HG02623 (cell line): ENCODE results near the gene PTH2R.
"Not testable (repeated sequence)": the region's sequence is repeated elsewhere in the genome, so short reads cannot be mapped to it uniquely, and the experiment has no call there.

ENCODE experiments used
- ATAC-seq: cut with Tn5 transposase; IDR thresholded peaks from one replicate; pipeline ENCODE4 v1.9.1; 2021; ENCODE audit warnings: moderate library complexity; ENCODE audit not compliant: unreplicated experiment

Gene PTH2R

GRCh38 chr2:208485390-208485789, 78.8 kb downstream of the PTH2R start:
- ATAC-seq, result no peak

- no peak for ATAC-seq
Observed at GRCh38 chr2:208488686-208489564, 82.3 kb downstream of the PTH2R start.

DNA sequence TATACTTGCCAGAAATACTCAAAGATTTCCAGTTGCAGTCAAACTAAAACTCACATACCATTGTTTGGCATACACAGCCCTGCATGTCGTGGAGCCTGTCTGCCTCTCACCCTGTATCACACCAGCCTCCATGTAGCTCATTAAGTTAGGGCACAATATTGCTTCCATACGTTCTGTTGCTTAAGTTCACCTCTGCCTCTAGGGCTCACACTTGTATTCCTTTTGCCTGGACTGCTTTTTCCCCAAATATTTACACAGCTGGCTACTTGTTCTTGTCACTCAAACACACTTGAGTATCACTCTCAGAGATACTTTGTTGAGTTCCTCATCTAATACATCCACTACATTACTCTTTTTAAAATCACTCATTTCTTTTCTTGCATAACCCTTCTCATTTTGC, 83.1 kb downstream of the PTH2R start:
- ATAC-seq, result no peak

DNA sequence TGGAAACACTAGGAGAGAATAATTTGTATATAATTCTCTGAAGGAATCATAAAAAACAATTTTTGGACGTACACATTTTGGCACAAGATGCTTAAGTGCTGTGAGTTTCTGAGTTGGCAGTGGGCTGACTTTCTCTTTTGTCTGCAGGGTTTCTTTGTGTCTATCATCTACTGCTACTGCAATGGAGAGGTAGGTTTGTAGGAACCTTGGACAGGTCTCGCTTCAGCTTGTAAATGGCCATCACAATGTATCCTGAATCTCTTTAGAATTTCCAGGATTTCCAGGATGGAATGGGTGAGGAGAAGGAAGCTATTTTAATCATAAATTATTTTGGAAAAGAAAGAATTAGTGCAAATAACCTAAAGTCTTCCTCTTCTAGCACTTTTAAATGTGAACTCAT, 83.9 kb downstream of the PTH2R start:
- ATAC-seq, result no peak

DNA sequence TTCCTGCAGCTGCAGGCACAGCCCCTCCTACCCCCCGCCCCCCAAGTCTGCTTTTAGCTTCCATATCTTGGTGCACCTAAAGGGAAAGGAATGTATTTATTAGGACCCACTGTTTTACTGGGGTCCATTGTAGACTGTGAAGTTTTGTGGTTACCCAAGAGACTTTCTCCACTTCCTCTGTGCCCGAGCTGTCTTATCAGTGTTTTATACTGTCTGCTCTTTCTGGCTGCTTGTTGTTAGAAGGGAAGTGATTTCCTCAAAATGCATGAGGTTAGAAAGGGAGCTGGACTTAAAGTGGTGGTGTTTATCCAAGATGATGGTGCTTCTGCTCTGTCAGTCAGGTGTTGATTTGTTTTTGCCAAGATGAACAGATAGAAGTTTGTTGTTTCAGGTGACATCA, 85.0 kb downstream of the PTH2R start:
- ATAC-seq, result no peak

GRCh38 chr2:208492069-208492468, 85.5 kb downstream of the PTH2R start:
- ATAC-seq, result no peak

- no peak for ATAC-seq
Observed at GRCh38 chr2:208493186-208493585, 86.6 kb downstream of the PTH2R start.

DNA sequence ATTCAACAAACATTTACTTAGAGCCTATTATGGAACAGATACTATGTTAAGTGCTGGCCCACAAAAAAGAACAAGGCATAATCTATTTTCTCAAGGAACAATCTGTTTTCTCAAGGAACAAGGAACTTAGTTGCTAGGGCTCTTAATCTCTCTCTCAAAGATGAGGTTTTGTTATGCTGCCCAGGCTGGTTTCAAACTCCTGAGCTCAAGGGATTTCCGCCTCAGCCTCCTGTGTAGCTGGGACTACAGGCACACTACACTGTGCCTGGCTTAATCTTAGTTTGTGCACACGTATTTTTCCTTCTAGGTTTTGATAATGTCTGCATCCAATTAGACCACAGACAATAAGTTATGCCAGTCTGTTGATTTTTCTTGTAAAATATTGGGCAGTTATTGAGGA, 89.5 kb downstream of the PTH2R start:
- no peak for ATAC-seq

DNA sequence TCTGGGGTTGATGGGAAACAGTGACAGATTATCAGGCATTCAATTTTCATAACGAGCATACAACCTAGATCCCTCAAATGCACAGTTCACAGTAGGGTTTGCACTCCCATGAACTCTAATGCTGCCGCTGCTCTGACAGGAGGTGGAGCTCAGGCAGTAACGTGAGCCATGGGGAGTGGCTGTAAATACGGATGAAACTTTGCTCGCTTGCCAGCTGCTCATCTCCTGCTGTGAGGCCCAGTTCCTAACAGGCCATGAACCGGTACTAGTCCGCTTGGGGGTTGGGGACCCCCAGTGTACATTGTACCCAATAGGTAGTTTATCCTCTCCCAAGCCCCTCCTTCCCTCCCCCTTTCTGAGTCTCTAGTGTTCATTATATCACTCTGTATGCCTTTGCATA, 94.6 kb downstream of the PTH2R start:
- ATAC-seq, result no peak

GRCh38 chr2:208502288-208502687, 95.7 kb downstream of the PTH2R start:
- no peak for ATAC-seq

GRCh38 chr2:208505365-208505764, 98.8 kb downstream of the PTH2R start:
- ATAC-seq, result not testable (repeated sequence)

- ATAC-seq, result no peak
Observed at GRCh38 chr2:208509586-208509985, 103.0 kb downstream of the PTH2R start.

- ATAC-seq, result no peak
Observed at GRCh38 chr2:208511016-208511415, 104.4 kb downstream of the PTH2R start.

- no peak for ATAC-seq
Observed at GRCh38 chr2:208511573-208511972, 105.0 kb downstream of the PTH2R start.

DNA sequence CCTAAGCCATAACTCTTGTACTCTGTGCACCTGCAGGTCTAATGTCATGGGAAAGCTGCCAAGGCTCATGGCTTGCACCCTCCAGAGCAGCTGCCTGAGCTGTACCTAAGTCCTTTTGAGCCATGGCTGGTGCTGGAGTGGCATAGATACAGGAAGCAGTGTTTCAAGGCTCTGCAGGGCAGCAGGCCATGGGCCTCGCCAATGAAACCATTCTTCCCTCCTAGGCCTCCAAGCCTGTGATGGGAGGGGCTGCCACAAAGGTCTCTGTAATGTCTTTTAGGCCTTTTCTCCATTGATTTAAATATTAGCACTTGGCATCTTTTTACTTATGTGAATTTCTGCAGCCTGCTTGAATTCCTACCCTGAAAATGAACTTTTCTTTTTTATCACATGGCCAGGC, 108.5 kb downstream of the PTH2R start:
- ATAC-seq, result no peak

GRCh38 chr2:208523069-208523468, 116.5 kb downstream of the PTH2R start:
- ATAC-seq, result not testable (repeated sequence)

GRCh38 chr2:208525165-208525564, 118.6 kb downstream of the PTH2R start:
- ATAC-seq, result not testable (repeated sequence)

- no peak for ATAC-seq
Observed at GRCh38 chr2:208529796-208530195, 123.2 kb downstream of the PTH2R start.

DNA sequence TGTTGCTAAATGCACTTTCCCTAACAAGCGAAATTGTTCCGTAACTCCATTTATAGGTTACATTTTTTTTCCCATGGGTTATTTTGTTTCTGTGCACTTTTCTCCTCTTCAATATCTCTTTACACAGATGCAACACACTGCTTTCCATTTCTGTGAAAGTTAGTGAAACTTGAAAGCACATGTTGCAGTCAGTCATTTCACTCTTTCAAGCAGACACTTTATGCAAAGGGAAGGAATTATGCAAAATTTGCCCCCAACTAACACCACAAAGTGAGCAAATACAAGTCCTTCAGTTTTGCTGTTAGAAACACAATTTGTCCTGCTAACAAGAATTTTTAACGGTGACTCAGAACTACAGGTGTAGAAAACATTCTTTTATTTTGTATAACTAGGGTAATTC, 124.8 kb downstream of the PTH2R start:
- no peak for ATAC-seq

DNA sequence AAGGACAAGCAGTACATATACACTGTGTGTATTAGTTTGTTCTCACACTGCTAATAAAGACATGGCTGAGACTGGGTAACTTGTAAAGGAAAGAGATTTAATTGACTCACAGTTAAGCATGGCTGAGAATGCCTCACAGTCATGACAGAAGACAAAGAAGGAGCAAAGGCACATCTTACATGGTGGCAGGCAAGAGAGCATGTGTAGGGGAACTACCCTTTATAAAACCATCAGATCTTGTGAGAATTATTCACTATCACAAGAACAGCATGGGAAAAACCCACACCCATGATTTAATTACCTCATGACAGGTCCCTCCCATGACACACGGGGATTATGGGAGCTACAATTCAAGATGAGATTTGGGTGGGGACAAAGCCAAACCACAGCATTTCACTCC, 129.0 kb downstream of the PTH2R start:
- ATAC-seq, result not testable (repeated sequence)

DNA sequence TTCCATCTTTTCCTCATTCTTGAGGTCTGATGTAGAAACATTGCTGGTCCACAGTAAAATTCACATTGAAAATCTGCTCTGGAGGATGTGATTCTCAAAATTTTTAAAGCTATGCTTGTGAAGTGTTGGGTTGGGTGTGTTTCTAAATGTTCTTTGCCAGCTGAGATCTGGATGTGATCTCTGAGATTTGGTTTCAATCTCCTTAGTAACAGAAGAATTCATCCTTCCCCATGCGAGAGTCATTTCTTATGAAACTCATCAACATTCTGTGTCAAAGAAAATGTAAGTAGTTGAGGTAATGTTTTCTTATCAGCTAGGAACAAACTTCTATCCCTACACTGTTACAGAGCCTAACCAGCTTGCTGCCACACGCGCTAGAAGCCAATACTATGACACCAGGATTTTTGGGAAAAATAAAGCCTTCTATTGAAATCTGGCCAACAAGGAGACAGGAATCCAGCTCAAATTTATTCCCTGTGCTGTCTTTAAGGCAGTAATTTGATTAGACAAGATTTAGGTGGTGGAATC, 134.9 kb downstream of the PTH2R start:
- ATAC-seq, result no peak

DNA sequence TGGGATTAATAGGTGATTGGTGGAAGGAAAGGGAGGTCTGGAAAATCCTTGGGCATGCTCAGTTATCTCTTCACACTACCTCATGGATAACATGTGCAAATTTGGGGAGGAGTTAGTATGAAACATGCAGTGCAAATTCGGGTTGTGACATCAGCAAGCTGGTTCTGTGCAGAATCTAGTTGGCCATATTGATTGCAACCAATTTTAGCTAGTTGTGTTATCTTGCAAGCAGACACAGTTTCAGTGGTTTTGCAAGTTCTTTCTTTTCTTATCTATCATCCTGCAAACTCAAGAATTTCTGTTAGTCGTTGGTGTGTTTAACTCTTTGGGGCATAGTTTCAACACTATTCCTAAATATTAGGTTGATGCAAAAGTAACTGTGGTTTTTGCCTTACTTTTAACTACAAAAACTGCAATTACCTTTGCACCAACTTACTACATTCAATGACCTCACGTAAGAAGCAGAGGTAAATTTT, 135.4 kb downstream of the PTH2R start:
- ATAC-seq, result no peak
